Measurements from ENCODE around the gene IFNLR1. TPM values are rescaled to one million over a fixed set of nuclear protein-coding genes. Genes with fewer than 3 reads are reported as not detected.

Gene IFNLR1
- total RNA-seq, 4 donors from 2014 or later: 2.6 to 37.4 (median 12.7) TPM

DNA sequence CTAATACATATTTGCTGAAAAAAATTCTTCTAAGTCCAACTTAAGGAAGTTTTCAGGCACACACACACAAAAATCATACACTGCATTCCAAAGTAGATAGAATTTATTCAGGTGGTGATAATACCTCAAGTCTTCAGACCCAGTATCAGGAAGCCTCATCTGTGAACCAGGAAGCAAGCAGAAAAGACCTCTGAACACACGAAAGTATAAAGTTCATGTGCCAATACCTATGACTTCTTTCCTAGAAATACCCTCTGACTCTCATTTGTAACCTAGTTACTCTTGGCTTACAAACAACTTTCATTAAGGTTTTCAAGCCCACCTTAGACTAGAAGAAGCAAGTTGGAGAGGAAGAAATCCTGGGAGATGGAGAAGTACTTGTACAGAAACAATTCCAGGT lies 35.7 kb upstream of the IFNLR1 start:
- 25 to 48% methylated on average over 1 of the region's 1 CpG for WGBS, 2 donors (ENCODE audit: low coverage in 1 of 2)
- Histone ChIP-seq H3K4me3 (no peak overlapping the region), H3K27ac (no peak overlapping the region), H3K36me3 (no peaks in the 10 kb centered on the region), H3K27me3 (no peaks in the 10 kb centered on the region), H3K4me1 (no peaks in the 10 kb centered on the region), H3K9me3 (no peaks in the 10 kb centered on the region)
- in situ Hi-C loops (cut with MboI; ENCODE audit: low pct_ligation_motif_present in 1 of 4, low pct_unique_long_range_greater_than_20kb in 1 of 4, low sequenced_read_pairs in 3 of 4) (no loop called here), intact Hi-C loops (cut with DNase I; ENCODE audit: low total_unique reads) (no loop called here)
- DNase-seq: no peak
- no peak for TF ChIP-seq POLR2AphosphoS5 (IDR thresholded peaks at IDR 0.05)
- no peak for TF ChIP-seq EP300 (IDR thresholded peaks at IDR 0.05; ENCODE audit: low read depth)
- TF ChIP-seq POLR2A (IDR thresholded peaks at IDR 0.05): no peak
- TF ChIP-seq, protein P1, sequence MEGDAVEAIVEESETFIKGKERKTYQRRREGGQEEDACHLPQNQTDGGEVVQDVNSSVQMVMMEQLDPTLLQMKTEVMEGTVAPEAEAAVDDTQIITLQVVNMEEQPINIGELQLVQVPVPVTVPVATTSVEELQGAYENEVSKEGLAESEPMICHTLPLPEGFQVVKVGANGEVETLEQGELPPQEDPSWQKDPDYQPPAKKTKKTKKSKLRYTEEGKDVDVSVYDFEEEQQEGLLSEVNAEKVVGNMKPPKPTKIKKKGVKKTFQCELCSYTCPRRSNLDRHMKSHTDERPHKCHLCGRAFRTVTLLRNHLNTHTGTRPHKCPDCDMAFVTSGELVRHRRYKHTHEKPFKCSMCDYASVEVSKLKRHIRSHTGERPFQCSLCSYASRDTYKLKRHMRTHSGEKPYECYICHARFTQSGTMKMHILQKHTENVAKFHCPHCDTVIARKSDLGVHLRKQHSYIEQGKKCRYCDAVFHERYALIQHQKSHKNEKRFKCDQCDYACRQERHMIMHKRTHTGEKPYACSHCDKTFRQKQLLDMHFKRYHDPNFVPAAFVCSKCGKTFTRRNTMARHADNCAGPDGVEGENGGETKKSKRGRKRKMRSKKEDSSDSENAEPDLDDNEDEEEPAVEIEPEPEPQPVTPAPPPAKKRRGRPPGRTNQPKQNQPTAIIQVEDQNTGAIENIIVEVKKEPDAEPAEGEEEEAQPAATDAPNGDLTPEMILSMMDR (IDR thresholded peaks at IDR 0.05): no peak

DNA sequence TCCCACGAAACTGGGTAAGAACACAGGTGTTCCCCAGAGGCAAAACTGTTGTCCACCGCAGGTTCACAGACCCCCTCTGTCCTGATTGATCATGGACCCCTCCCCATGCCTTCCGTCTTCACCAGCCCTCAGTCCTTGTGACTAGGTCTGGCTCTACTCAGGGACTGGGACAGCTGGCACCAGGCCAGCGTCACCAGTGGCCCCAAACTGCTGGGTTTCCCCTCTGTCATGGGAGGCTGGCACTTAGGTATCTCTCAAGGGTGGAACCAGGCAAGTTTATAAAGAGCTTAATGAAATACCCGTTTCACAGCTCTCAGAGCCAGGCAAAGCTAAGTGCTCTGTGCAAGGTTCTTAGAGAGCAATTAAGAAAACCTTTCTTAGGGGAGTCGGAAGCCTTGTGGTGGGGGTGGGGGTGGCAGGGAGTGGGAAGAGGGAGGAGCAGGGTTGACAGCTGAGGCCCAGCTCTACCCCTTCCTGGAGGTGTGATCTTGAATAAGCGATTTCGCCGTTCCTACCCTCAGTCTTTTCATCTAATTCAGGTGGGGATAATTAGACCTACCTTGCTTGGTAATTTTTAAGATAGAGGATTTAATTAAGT lies 35.0 kb upstream of the IFNLR1 start:
- Histone ChIP-seq H3K27ac (no peak overlapping the region), H3K27me3 (peaks cover 7% of the 10 kb centered on the region), H3K4me3 (no peak overlapping the region), H3K4me1 (no peaks in the 10 kb centered on the region), H3K36me3 (no peaks in the 10 kb centered on the region), H3K9me3 (no peaks in the 10 kb centered on the region)
- intact Hi-C loops (cut with DNase I; ENCODE audit: low total_unique reads): no loop called here
- in situ Hi-C loops (cut with MboI; ENCODE audit: low pct_ligation_motif_present in 1 of 4, low pct_unique_long_range_greater_than_20kb in 1 of 4, low sequenced_read_pairs in 3 of 4): no loop called here
- no peak for DNase-seq
- WGBS, 2 donors (ENCODE audit: low coverage in 1 of 2): 73 to 79% methylated on average over 4 to 9 of the region's 9 CpGs
- TF ChIP-seq EP300 (IDR thresholded peaks at IDR 0.05; ENCODE audit: low read depth) (no peak), POLR2A (IDR thresholded peaks at IDR 0.05) (no peak), POLR2AphosphoS5 (IDR thresholded peaks at IDR 0.05) (no peak)
- TF ChIP-seq, protein P1 (IDR thresholded peaks at IDR 0.05): no peak

DNA sequence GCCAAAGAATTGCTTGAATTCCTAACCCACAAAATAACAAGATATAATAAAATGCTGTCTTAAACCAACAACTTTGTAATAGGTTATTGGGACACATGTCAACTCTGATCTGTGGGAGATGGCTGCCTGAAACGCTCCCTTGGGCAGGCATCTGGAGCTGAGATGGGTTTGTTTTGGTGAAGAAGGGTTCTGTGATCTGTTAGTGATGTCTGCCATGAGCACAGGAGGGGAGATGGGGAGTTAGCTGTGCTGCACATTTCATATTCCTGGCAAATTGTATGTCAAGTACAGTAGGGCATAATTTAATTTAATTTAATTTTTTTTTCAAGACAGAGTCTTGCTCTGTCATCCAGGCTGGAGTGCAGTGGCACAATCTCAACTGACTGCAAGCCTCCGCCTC lies 34.2 kb upstream of the IFNLR1 start:
- Histone ChIP-seq H3K9me3 (no peaks in the 10 kb centered on the region), H3K4me1 (peaks cover 0 to 4% (median 0%) of the 10 kb centered on the region in 4 donors), H3K36me3 (no peaks in the 10 kb centered on the region), H3K4me3 (no peak overlapping the region), H3K27me3 (peaks cover 15% of the 10 kb centered on the region), H3K27ac (no peak overlapping the region)
- TF ChIP-seq POLR2A (IDR thresholded peaks at IDR 0.05) (no peak), POLR2AphosphoS5 (IDR thresholded peaks at IDR 0.05) (no peak), EP300 (IDR thresholded peaks at IDR 0.05; ENCODE audit: low read depth) (no peak)
- TF ChIP-seq, protein P1 (IDR thresholded peaks at IDR 0.05): no peak
- WGBS, 2 donors (ENCODE audit: low coverage in 1 of 2): 52 to 89% methylated on average over 2 of the region's 2 CpGs
- in situ Hi-C loops (cut with MboI; ENCODE audit: low pct_ligation_motif_present in 1 of 4, low pct_unique_long_range_greater_than_20kb in 1 of 4, low sequenced_read_pairs in 3 of 4) (no loop called here), intact Hi-C loops (cut with DNase I; ENCODE audit: low total_unique reads) (no loop called here)
- no peak for DNase-seq

DNA sequence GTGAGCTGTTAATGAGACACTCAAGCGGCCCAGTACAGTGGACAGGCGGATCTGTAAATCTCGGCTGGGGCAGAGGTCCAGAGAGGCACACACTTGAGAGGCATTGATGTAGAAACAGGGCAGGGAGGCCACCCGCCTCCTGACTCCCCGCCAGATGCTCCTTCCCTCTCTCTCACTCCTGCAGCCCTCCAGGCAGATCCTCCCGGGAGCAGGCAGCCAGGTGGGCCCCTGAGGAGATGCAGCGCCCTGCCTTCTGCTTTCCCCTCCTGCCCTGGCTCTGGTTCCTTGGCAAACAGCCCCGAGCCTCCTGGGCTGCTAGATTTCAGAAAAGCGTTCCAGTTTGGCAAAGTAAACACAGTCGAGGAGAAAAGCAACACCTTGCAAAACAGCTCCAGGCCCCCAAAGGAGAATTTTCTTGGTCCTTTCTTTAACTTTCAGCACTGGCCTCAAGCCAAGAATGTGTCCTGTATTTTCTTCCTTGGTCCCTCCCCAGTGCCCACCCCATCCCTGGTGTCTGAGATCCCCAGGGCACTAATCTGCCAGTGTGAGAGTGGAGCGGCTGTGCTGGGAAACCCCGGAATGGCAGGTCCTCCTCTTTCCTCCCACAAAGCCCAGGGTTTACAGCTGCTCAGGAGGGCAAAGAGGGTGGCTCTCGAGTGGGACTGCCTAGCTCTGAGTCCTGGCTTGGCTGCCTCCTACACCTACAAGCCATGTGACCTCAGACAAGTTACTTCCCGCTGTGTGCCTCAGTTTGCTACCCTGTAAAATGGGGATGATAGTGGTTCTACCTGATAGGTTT lies 29.4 kb upstream of the IFNLR1 start:
- in situ Hi-C loops (cut with MboI; ENCODE audit: low pct_ligation_motif_present in 1 of 4, low pct_unique_long_range_greater_than_20kb in 1 of 4, low sequenced_read_pairs in 3 of 4): no loop called here

More for the DNA sequence above, 29.4 kb upstream of the IFNLR1 start:
- intact Hi-C loops (cut with DNase I; ENCODE audit: low total_unique reads): no loop called here
- Histone ChIP-seq H3K27ac (no peak overlapping the region), H3K4me1 (peaks cover 0 to 4% (median 0%) of the 10 kb centered on the region in 4 donors), H3K27me3 (peaks cover 37% of the 10 kb centered on the region), H3K4me3 (no peak overlapping the region), H3K9me3 (no peaks in the 10 kb centered on the region), H3K36me3 (no peaks in the 10 kb centered on the region)
- no peak for DNase-seq
- WGBS, 2 donors (ENCODE audit: low coverage in 1 of 2): 19 to 32% methylated on average over 9 to 14 of the region's 14 CpGs
- TF ChIP-seq, protein P1 (IDR thresholded peaks at IDR 0.05): no peak
- no peak for TF ChIP-seq EP300 (IDR thresholded peaks at IDR 0.05; ENCODE audit: low read depth)
- no peak for TF ChIP-seq POLR2A (IDR thresholded peaks at IDR 0.05)

Data from transverse colon (tissue), 4 donors.